GM12865 (cell line): Measurements from ENCODE around the gene ESD.

Source experiments
- DNase-seq: peaks from one replicate; pipeline ENCODE4 v3.0.0; 2010; ENCODE audit warnings: low read depth
- H3K4me3 ChIP-seq: 2 replicates; pipeline ENCODE4 v1.5.1; 2011; ENCODE audit warnings: mild to moderate bottlenecking, low read depth, low read length, control low read depth
- TF ChIP-seq, protein P1 (sequence below): IDR thresholded peaks from 2 replicates; pipeline ENCODE4 v1.5.1; 2011; ENCODE audit warnings: low read length, control low read depth, low read depth, inconsistent platforms; ENCODE audit not compliant: insufficient read depth; ENCODE audit errors: missing control alignments

ESD gene

DNA sequence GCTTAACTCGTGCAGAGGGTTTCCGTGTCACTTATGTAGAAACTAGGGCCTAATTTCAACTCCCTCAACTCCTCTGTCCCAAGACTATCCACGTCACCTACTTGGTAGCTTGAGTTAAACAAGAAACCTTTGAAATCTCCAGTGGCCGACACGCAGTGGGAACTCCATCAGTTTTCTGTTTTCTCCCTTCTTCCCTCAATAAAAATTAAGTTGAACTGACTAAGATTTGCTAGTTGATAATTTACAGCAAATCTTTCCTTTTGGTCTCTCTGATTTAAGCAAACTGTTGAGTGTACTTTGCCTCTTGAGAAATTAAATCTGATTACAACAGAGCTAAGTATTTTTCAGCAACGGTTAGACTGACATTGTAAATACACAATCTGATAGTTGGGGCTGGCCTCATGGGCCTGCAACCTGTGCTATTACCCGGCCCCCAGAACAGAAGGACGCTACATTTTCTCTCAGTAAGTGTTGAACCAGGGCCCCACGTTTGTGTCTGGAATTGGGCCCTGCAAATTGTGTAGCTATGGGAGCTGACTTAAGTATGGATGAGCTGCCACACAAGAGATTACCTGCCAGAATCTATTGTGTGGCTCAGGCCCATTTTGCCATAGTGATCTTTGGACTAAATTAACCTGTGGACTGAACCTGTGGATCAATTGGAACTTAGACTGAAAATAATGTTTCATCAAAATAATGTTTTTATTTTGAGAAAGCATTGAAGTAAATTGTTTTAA, 708 bp upstream of the ESD start:
- TF ChIP-seq, protein P1, sequence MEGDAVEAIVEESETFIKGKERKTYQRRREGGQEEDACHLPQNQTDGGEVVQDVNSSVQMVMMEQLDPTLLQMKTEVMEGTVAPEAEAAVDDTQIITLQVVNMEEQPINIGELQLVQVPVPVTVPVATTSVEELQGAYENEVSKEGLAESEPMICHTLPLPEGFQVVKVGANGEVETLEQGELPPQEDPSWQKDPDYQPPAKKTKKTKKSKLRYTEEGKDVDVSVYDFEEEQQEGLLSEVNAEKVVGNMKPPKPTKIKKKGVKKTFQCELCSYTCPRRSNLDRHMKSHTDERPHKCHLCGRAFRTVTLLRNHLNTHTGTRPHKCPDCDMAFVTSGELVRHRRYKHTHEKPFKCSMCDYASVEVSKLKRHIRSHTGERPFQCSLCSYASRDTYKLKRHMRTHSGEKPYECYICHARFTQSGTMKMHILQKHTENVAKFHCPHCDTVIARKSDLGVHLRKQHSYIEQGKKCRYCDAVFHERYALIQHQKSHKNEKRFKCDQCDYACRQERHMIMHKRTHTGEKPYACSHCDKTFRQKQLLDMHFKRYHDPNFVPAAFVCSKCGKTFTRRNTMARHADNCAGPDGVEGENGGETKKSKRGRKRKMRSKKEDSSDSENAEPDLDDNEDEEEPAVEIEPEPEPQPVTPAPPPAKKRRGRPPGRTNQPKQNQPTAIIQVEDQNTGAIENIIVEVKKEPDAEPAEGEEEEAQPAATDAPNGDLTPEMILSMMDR: no peak

DNA sequence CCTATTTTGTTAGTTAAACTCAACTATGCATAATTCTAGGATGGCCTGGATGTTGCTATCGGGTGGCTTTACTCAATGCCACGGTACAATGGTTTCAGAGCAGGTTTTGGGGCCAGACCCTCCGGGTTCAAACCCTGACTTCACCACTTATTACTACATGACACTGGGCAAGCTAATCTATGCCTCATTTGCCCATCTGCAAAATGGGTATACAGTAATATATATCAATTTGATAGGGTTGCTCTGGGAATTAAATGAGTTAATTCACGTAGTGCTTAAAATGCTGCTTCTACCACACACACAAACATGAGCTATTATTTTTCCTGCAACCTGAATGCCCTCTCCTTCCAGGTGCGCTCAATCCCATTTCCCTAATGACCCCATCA, 839 bp downstream of the ESD start:
- DNase-seq: peak; percentile 10
- TF ChIP-seq, protein P1: no peak
- peak overlapping the region; percentile 73 for H3K4me3 ChIP-seq

More for the DNA sequence above, 708 bp upstream of the ESD start:
- DNase-seq: no peak
- peak overlapping the region; percentile 73 for H3K4me3 ChIP-seq

DNA sequence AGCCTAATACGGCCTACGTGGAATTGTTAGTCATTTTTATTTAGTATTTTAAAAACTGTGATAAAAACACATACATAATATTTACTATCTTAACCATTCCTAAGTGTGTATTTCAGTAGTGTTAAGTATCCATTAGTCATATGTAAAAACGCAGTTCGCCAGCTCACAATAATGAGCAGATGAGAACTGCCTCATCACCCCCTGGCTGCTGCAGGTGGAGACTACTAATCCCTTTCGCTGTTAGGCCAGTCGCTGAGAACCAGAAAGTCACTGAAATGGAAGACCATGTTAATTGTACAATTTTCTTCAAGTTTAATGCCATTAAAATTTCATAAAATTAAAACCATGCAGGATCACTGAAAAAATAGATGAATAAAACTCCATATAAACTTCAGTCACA, 1.6 kb downstream of the ESD start:
- H3K4me3 ChIP-seq: no peak overlapping the region
- DNase-seq: no peak
- TF ChIP-seq, protein P1: no peak

DNA sequence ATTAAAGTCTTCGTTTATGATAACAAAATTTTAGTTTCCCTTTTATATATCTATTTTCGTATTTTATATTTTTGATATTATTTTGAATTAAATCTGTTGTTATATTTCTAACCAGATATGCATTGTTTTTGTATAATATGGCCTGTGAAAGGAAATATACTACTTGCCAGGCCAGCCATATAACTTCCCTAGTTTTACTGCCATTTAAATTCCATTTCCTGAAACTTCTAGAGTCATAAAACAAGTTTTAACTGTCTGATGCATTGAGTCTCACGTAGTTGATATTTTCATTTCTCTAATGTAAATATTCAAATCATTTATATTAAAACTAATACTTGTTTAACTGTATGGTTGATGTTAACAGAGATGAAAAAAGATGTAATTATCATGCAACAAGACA, 13.5 kb downstream of the ESD start:
- TF ChIP-seq, protein P1: no peak
- no peak overlapping the region for H3K4me3 ChIP-seq
- no peak for DNase-seq

DNA sequence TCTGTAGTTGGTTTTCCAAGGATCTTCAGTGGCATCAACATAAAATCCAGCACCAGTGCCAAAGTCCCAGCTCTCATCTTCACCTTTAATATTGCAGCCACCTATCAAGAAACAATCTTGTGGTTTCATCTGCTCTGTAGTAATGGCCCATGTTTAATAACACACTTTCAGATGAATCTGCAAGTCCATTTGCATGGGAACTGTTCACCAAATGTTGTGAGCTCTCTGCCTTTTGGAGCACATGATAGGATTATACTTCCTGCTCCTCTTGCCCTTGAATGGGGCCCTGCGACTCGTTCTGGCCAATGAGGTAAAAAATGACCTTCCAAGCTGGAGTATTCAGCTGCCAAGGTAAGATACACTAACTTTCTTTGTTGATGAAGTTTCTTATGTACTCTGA, 14.3 kb downstream of the ESD start:
- no peak overlapping the region for H3K4me3 ChIP-seq
- DNase-seq: no peak
- TF ChIP-seq, protein P1: no peak

DNA sequence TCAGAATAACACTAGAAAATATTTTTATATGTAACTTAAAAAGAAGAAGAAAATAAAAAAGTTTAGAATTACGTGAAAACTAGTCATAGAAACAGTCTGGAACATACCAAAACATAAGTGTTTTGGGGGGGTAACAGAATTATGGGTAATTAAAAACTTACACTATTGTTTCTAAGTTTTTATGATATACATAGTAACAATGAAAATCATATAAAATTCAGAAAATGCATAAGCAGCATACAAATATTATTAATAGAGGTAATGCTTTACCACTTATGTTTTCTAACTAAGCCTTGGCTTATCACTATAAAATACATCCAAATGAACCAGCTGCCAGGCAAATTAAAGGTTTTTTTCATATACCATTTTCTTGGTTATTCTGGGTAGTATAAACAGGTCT, 14.9 kb downstream of the ESD start:
- no peak overlapping the region for H3K4me3 ChIP-seq
- TF ChIP-seq, protein P1: no peak
- DNase-seq: no peak

DNA sequence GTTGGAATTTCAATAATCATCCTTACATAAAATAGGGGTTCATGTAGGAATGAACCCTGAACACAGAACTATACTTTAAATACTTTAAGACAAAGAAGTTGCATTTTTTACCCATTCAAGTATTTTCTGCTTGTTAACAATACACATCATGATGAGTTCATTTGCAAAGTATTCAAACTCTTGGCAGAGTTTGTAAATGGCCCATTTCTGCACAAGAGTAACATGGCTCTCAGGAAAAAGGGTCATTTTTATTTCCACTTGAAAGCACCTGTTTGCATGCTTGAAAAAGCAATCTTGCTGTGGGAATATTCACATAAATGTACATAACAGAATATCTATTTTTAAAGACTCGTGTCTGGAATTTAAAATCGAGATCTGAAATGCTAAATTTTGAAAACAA, 18.1 kb downstream of the ESD start:
- no peak for DNase-seq
- no peak overlapping the region for H3K4me3 ChIP-seq
- TF ChIP-seq, protein P1: no peak
